Measurements from ENCODE around the gene CLK2.

- TF ChIP-seq CTCF (IDR thresholded peaks at IDR 0.05; ENCODE audit: extremely low read depth in 1 of 2, insufficient read depth in 1 of 2, low read depth in 1 of 2, low read length in 2 of 2) (no peak), POLR2A (IDR thresholded peaks at IDR 0.05; ENCODE audit: low read depth, low read length) (no peak)
Observed at GRCh38 chr1:155267373-155267772, 5.9 kb downstream of the CLK2 start.

Measured in endothelial cell of umbilical vein (primary cell).